B cell (primary cell): ENCODE data around the gene NME7.

Experiments used
- CTCF ChIP-seq: fragments of 200-600 bp; IDR thresholded peaks from one replicate; pipeline ENCODE4 v1.8.0; 2022; ENCODE audit warnings: antibody characterized with exemption, mild to moderate bottlenecking
- EZH2 ChIP-seq: IDR thresholded peaks from 2 replicates; pipeline ENCODE4 v1.6.1; 2012; ENCODE audit warnings: borderline replicate concordance, low read depth, mild to moderate bottlenecking, moderate library complexity, low read length; ENCODE audit not compliant: insufficient read depth, poor library complexity, severe bottlenecking

GRCh38 chr1:169149555-169150286 is 217.9 kb downstream of the NME7 start:
- TF ChIP-seq CTCF (no peak), EZH2 (no peak)
